GM19463 (cell line): ENCODE data around the gene GPR87.

Source experiments
- ATAC-seq: cut with Tn5 transposase; IDR thresholded peaks from one replicate; pipeline ENCODE4 v1.9.1; 2021; ENCODE audit warnings: mild to moderate bottlenecking, moderate library complexity; ENCODE audit not compliant: unreplicated experiment

GPR87 gene

DNA sequence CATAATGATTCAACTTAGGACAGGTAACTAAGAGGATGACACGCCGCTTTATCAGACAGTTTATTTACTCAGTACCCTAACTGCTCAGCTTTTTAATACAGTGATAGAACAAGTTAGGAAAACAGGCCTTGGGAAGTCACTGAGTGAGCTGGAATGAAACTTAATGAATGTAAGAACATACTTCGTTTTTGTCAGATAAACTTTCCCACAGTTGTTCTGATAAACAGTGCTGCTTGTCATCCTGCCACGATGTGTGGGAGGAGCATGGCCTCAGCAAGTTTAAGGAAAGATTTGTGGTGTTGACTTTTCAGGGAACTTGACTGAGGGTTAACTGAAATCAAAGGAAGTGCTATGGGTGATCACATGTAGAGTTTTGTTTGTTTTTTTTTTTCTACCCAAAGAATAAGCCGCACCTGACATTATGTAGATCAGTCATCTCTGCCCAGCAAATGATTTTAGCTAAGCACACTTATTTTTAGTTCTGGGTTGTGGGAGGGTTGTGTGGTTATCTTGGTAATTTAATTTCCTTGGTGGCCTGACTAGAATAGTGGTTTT is 32.6 kb downstream of the GPR87 start:
- no peak for ATAC-seq

DNA sequence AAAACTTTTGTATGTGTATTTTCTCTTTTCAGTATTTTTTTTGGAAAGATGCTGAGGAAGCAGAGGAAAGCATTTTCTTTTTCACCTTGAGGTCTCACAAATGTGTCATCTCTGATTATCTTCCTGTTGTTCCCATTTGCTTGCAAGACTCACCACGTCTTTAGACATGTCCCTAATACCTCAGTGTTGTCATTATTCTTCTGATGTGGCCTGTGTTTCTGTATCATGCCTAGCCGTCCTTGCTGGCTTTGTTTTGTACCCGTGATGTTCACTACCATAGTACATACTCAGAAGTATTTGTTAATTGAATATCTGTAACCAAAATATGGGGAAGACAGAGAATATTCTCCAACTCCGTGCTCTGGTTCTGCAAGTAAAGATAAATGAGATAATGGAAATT is 33.2 kb downstream of the GPR87 start:
- no peak for ATAC-seq

DNA sequence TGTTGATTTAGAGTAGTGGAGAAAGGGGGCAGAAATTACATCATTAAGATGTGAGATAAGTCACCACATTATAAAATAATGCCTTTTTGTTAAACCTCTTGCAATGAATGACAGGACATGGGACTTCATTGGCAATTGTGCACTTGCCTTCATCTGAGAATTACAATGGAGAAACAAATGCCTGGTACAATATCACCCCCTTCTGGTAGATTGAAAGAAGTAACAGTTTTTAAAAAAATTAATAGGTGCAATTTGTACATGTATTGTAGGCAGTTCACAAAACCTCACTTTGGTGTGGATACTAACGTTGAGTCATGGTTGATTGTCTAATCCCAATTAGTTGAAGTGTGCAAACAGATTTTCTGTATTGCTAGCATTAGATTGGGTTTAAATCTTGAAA is 33.7 kb downstream of the GPR87 start:
- ATAC-seq: no peak

DNA sequence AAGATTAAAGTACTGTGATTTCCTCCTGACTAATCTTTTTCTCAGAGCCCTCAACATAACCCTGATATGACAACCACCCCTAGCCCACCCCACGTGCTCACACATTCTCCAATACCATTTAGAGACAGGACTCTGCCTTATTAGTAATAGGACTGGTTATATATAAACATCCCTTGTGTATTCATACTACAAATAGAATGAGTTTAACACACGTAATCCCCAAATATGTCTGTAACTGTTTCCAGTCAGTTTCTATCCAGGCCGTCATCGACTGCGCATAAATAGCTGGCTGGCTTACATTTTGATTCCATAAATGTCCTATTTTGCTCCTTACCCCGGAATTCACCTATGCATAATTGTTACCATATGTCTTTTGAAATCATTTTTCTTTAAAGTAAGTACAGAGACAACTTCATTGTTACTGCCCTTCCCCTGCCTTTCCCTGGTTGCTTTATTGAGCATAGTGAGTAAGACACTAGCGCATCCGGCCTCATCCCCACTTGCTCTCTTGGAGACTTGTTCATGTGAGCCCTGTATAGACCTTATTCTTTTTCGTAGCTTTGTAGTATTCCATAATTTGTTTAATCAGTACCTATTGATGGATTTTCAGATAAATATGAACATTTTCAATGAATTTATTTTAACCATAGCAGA is 34.8 kb downstream of the GPR87 start:
- ATAC-seq: no peak

DNA sequence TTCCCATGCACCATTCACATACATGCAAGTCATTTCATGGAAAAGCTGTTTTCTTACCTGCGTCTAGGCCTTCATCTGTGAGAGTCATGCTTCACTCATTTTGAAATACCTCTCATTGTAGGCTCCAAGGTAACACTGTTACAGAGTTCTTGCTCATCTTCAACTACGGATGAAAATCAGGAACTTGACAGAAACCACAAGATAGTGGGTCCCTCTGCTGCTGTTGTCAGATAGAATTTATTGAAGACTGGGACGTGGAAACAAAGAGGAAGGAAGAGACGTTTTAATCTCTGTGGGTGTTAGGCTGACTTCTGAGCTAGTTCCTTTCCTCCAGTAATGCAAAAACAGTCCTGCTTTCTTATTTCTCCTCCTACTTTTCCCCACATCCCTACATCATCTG is 38.4 kb downstream of the GPR87 start, which contains the start of gene P2RY14:
P2RY14 (minus strand) TSS at position 313 of the 400 bp plus-strand sequence. CDS start 64,226 bp downstream, outside the sequence.
- ATAC-seq: no peak

DNA sequence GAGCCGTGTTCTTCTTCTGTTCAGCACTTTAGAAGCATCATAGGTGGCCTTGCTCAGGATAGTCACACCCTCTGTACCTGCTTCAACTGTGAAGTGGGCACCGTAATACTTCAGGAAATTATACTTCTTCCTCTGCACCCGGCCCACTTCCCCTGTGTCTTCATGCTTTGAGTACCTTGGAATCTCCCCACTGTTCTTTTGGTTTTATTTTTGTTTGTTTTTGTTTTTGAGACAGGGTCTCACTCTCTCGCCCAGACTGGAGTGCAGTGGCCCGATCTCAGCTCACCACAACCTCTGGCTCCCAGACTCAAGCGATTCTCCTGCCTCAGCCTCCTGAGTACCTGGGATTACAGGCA is 40.0 kb downstream of the GPR87 start:
- ATAC-seq: peak; percentile 66

DNA sequence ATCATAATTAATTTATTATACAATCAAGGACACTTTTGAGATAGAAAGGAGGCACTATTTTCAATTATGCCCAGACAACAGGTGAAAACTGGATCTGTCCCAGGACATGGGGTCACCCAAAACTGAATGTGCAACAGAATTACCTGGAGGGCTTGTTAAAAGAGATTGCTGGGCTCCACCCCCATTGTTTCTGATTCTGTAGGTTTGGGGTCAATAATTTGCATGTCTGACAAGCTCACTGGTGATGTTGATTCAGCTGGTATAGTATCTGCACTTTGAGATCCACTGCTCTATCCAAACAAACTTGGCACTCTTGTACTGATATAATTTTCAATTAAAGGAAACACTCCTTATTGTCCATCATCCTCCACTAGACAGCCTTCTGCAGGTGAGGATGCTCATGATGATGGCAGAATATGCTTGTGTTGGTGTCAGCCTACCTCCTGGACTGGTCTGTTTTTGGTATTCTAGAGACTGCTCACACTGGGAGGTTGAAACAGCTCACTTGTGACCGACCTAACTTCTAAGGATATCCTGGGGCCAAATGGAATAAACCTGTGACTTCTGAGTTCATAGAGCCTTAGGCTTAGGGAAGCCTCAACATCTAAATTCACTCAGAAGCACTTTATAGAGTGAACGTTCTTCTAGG is 40.5 kb downstream of the GPR87 start:
- ATAC-seq: peak; percentile 19

DNA sequence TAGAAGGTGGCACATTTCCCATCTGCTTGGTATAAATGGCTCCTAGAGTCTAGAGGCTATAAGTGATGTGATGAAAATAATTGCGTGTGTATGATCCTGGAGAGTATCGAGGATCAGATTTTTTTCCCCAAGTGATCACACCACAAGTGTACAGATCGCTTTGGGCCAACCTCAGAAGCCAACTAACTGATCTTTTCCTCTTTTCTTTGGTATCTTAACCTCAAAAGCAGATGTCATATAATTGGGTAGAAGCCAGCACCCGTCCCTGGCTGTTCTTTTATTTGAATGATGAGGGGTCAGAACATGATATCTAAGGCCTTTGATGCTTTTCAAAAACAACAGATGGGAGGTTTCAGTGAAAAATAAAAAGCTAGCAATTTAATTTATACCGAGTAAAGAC is 41.5 kb downstream of the GPR87 start:
- ATAC-seq: no peak

DNA sequence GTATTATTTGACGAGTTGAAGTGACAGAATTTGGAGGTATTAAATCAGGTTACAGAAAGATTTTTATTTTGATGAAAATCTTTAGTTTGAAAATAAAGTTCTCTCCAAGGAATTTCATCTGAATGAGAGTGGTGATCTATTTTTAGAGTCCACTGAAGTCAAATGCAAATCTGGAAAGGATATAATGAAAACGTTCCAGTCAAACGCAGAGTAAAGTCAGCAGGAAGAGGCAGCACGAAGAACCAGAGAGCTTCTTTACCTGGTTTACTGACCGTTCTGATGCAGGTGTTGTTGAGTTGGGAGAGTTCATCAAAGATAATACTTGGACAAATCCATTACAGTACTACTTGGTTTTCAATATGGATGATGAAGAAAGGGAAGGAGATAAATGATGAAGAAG is 47.0 kb downstream of the GPR87 start:
- ATAC-seq: no peak

DNA sequence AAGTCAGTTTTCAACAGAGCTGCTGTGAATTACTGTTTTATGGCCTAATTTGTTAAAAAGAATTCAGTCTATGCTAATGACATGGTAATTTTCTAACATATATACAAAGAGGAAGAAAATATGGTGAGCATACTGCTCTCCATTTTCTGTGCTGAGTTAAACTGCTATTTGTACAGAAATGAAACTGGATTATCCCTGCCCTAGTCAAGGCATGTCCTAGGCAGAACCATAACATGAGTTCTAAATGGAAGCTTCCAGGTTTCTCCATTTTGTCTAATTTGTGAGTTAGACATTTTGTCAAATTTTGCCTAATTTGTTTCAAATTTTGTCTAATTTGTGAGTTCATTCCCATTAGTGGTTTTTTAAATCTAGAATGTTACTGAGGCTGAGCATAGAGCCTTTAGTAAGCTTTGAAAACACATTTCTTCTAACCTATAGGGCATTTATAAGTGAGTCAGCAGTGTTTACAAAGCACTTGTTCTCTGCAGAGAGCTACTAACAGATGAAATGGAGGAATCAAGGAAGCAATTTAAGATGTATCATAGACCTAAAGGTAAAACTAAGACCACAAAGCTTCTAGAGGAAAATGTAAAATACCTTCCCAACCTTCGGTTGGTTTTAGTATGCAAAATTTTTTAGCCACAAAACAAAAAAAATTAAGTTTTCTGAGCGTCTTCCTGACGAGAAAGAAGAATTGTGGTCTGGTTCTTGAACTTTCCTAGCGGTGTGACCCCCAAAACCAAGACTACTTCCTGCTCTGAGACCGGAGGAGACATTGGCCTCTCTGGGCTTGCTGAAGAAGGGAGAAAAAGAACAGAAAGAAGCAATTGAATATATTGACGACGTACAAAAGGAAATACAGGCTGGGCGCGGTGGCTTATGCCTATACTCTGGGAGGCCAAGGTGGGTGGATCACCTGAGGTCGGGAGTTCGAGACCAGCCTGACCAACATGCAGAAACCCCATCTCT is 48.1 kb downstream of the GPR87 start:
- ATAC-seq: peak; percentile 46

DNA sequence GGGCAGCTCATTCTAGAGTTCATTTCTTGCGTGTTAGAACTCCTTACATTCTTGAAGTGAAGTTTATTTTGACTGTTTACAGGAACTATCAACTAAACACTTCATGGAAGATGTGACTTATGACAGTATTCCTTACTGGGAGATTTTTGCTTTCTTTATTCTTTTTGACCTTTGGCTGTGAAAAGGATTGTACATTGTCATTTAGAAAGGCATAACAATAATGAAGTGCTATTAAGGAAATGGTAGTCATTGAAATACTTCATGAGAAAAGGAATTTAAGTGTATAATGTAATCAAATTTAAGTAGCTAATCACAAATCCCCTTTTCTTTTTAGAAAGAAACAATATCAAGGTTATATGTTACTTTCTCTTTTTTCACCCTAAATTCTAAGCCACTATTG is 49.6 kb downstream of the GPR87 start:
- no peak for ATAC-seq

DNA sequence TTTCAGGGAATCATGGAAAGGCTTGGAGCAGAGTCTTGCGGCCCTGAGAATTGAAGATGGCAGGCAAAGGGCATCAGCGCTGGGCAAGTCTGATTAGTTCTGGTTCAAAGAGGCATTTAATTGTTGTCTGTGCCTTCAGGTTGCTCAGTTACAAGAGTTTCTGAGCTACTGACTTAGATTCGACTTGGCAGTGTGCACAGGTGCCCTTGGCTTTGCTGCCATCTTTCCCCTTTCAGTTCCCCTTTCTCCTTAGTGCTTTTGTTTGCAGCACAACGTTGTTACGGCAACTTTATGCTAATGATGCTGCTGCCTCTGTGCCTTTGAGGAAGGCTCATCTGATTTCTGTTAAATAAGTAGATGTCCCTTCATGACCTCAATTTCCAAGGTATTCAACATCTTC is 50.8 kb downstream of the GPR87 start:
- ATAC-seq: peak; percentile 97

DNA sequence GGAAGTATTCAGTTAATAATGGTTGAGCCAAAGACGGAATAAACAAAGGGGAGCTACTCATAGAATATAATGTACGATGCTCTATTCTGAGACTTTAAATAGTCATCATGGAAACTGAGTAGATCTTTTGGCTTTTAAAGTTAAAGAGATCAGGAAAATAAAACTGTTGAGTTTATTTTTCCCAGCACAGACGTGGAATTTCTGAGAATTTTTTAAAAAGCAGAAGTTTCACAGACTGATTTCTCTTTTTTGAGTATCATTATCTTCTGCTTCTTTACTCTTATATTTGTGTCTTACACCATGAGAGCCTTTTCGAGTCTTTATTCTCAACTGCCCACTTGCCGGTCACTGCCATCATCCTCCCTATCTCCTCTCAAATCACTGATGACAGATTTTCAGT is 51.5 kb downstream of the GPR87 start:
- no peak for ATAC-seq

DNA sequence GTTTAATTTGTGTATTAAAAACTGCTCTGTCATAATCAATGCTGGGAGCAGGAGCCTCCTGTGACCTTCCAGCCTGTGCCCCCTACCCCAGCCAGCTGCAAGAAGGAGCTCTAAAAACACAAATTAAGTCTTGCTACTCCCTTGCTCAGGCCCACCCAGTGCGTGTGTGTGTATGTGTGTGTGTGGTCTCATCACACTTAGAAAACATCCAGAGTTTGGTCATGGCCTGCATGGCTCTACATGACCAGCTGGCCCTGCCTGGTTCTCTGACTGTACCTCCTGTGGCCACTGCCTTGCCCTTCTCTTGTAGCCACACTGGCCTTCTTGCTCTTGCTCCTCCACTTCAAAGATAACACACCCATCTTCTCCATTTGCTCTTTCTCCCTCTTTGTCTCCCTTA is 52.0 kb downstream of the GPR87 start:
- no peak for ATAC-seq

DNA sequence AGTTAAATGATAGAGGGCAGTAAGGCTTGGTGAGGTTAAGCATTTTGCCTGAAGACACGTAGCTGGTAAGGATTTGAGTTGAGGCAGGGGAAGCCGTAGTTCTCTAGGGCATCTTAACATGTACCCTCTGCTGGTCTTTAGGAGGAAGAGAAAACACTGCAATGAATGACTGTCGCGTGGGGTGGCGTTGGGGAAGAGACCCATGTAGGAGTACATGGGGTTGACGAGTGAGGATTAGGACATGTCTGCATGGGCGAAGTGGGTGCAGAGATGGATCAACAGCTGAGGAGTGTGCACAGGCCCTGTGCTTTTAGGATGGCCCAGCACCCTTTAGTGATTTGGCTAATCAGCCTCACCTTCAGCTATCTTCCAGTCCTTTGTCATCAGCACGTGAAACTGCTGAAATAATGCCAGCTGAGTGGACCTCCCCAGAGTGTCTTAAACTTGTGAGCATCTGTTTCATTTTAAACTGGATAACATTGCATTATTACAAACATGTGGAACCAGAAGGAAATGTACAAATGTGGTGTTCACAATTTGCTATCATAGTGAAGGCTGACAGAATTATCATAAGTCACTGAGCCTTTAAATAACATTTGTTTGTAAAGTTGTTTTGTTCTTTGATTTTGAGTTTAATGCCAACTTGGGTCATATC is 53.6 kb downstream of the GPR87 start:
- ATAC-seq: no peak

DNA sequence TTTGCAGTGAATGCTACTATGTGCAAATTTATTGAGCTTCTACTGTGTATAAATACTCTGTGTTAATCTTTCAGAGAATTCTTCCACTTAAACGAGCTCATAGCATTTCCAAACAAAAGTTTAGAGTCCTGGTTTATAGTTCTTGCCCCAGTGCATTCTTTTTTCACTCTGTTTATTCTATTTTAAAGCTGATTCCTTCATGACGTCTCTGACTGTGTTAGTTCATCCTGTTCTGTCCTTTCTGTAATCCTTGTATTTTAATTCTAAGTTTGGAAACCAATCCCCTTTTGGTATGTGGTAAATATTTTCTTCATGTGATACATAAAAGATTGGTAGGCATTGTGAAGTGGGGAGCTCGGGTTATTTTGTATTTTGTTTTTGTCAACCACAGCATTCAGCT is 57.0 kb downstream of the GPR87 start:
- no peak for ATAC-seq

DNA sequence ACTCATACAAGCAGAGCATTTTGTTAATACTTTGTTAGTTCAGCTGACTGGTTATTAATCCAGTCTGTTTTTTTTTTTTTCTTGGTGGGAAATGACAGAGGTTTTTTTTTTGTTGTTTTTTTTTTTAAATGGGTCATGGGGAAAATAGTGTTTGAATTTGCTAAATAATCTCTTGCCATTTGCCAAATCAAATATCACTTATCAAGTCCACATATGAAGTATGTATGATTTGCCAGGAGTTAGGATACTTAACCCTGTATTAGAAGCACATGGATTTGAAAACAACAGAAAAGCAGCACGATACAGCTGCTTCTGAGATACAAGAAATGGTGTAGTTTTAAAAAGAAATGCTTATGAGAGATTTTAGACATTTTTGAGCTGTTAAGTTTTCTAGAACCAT is 59.9 kb downstream of the GPR87 start:
- ATAC-seq: no peak

DNA sequence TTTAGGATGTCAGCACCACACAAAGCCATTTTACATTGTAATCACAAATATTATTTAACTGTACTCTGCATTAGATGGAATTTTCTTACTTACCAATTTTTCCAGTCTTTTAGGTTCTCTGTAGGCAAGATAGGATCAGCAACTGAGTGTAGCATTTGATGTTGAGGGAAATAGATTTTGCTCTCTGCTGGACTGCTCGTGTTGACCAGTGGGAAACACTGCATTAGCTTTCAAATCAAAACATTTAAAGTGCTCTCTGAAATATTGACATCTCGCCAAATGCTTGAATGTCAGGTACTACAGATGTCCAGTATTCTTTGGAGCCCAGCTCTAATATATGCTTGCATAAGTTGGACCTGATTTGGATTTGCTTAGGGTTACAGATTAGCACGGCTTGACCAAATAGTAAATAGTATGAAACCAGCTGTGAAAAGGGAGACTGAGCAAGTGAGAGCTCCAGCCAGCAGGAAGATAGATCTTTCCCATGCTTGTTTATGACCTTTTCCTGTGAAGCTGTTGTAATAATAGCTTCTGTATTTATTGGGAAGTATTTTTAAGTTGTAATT is 67.8 kb downstream of the GPR87 start:
- no peak for ATAC-seq
